CD4-positive, CD25-positive, alpha-beta regulatory T cell (primary cell): ENCODE data around the gene ULBP1. TPM values are rescaled to one million over a fixed set of nuclear protein-coding genes. Genes with fewer than 3 reads are reported as not detected.
"Not testable (repeated sequence)": the region's sequence is repeated elsewhere in the genome, so short reads cannot be mapped to it uniquely, and the experiment has no call there.

ENCODE experiments used
- ATAC-seq, 2 donors: fragments of 150-1000 bp; cut with Tn5 transposase; one replicate each; pipeline ENCODE4 v1.10.0; 2021; ENCODE audit warnings: low read depth in 2 of 2, moderate number of reproducible peaks in 2 of 2, moderate library complexity in 1 of 2
- DNase-seq, 3 donors: peaks; one replicate each; pipeline versions ENCODE4 v3.0.0 to v3.0.0-alpha.2; 2012 to 2022; ENCODE audit warnings: mixed read lengths in 1 of 3
- H3K27ac ChIP-seq: one replicate; pipeline ENCODE4 v1.7.0; 2013; ENCODE audit warnings: mild to moderate bottlenecking, low read length; ENCODE audit not compliant: insufficient read depth, poor library complexity, severe bottlenecking
- H3K27me3 ChIP-seq: one replicate; pipeline ENCODE4 v1.7.0; 2013; ENCODE audit warnings: low read length; ENCODE audit not compliant: control insufficient read depth, insufficient read depth
- H3K36me3 ChIP-seq: one replicate; pipeline ENCODE4 v1.7.0; 2013; ENCODE audit warnings: mild to moderate bottlenecking, low read length, moderate library complexity; ENCODE audit not compliant: control insufficient read depth, insufficient read depth
- H3K4me1 ChIP-seq: 2 replicates; pipeline ENCODE4 v1.7.0; 2013; ENCODE audit warnings: mild to moderate bottlenecking, low read length; ENCODE audit not compliant: insufficient read depth, control insufficient read depth, poor library complexity, severe bottlenecking
- H3K4me3 ChIP-seq: one replicate; pipeline ENCODE4 v1.7.0; 2013; ENCODE audit warnings: low read depth, mild to moderate bottlenecking, low read length, moderate library complexity
- H3K9me3 ChIP-seq, 2 experiments: 1 replicate in 1 of 2; 2 replicates in 1 of 2; pipeline ENCODE4 v1.7.0; 2013; ENCODE audit warnings: low read length in 2 of 2, mild to moderate bottlenecking in 1 of 2, moderate library complexity in 1 of 2; ENCODE audit not compliant: control insufficient read depth in 2 of 2
- H3K27ac Mint-ChIP-seq, 3 donors: one replicate each; pipeline ENCODE4 v1.8.0; 2020 to 2022; ENCODE audit warnings: mild to moderate bottlenecking in 3 of 3, mixed read lengths in 3 of 3, moderate library complexity in 2 of 3
- H3K27me3 Mint-ChIP-seq: one replicate; pipeline ENCODE4 v1.8.0; 2022; ENCODE audit warnings: mild to moderate bottlenecking, mixed read lengths
- H3K36me3 Mint-ChIP-seq: one replicate; pipeline ENCODE4 v1.8.0; 2020; ENCODE audit warnings: mixed read lengths
- H3K4me1 Mint-ChIP-seq, 4 donors: one replicate each; pipeline ENCODE4 v1.8.0; 2020 to 2022; ENCODE audit warnings: mixed read lengths in 4 of 4, mild to moderate bottlenecking in 1 of 4
- H3K4me3 Mint-ChIP-seq, 4 donors: one replicate each; pipeline ENCODE4 v1.8.0; 2020 to 2022; ENCODE audit warnings: mild to moderate bottlenecking in 4 of 4, mixed read lengths in 4 of 4, moderate library complexity in 3 of 4
- H3K9me3 Mint-ChIP-seq, 7 donors: one replicate each; pipeline ENCODE4 v1.8.0; 2020 to 2022; ENCODE audit warnings: mixed read lengths in 7 of 7, mild to moderate bottlenecking in 3 of 7, moderate library complexity in 2 of 7
- polyA plus RNA-seq, 4 donors: library from polyadenylated mRNA; unstranded; fragments of 300-500 nt; fragmentation: Illumina TruSeq; gene quantifications; one replicate each; pipeline ENCODE4 v1.2.3, GENCODE V29; 2021
- total RNA-seq: library from RNA; stranded (reverse); gene quantifications from one replicate; pipeline ENCODE4 v1.2.3, GENCODE V29; 2022

Gene ULBP1
- total and polyA plus RNA-seq, 5 donors from 2014 or later = 0.64 TPM; not detected in 4

DNA sequence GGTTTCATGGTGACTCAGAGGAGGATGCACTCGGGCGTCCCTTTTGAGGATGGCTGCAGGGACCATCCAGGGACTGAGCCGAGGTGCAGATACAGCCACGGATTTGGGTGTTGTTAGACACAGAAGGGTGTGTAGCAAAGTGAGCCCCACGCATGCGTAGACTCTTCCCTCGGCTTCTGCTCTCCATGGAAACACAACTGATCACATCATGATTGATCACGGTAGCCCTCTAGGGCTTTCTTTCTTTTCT lies 606 bp upstream of the ULBP1 start:
- ATAC-seq = peak in 1 of 2 donors; percentile 10
- H3K4me1 Mint-ChIP-seq = peaks cover 5 to 32% (median 12%) of the 10 kb centered on the region in 4 donors
- Histone ChIP-seq H3K36me3 (no peaks in the 10 kb centered on the region), H3K4me3 (peak overlapping the region; percentile 62), H3K27me3 (peaks cover 14% of the 10 kb centered on the region), H3K4me1 (peaks cover 29% of the 10 kb centered on the region), H3K27ac (no peak overlapping the region), H3K9me3 (no peaks in the 10 kb centered on the region)
- peaks cover 0 to 5% (median 0%) of the 10 kb centered on the region in 7 donors for H3K9me3 Mint-ChIP-seq
- DNase-seq = peak in 1 of 3 donors; percentile 49
- H3K36me3 Mint-ChIP-seq = no peaks in the 10 kb centered on the region
- H3K27ac Mint-ChIP-seq = peak overlapping the region in 2 of 3 donors; percentile 59 to 76
- peak overlapping the region; percentile 89 to 96 (median 92) for H3K4me3 Mint-ChIP-seq
- H3K27me3 Mint-ChIP-seq = peaks cover 83% of the 10 kb centered on the region

DNA sequence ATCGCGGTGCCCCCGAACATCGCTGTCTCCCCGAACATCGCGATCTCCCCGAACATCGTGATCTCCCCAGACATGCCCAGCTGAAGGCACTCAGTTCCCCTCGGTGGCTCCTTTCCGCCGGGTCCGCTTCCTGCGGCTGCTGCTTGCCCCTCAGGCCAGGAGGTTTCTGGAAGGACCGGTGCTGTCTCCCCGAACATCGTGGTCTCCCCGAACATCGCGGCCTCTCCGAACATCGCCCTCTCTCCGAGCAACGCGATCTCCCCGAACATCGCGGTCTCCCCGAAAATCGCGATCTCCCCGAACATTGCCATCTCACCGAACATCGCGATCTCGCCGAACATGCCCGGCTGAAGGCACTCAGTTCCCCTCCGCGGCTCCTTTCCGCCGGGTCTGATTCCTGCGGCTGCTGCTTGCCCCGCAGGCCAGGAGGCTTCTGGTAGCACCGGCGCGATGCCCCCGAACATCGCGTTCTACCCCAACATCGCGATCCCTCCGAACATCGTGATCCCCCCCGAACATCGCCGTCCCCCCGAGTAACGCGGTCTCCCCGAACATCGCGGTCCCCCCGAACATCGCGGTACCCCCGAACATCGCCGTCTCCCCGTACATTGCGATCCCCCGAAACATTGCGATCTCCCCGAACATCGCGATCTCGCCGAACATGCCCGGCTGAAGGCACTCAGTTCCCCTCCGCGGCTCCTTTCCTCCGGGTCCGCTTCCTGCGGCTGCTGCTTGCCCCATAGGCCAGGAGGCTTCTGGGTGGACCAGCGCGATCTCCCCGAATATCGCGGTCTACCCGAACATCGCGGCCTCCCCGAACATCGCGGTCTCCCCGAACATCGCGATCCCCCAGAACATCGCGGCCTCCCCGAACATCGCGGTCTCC lies 808 bp downstream of the ULBP1 start:
- Mint-ChIP-seq H3K4me3 (peak overlapping the region; percentile 89 to 96 (median 92)), H3K9me3 (peaks cover 0 to 4% (median 0%) of the 10 kb centered on the region in 7 donors), H3K27me3 (peaks cover 83% of the 10 kb centered on the region), H3K36me3 (no peaks in the 10 kb centered on the region), H3K4me1 (peaks cover 5 to 32% (median 12%) of the 10 kb centered on the region in 4 donors), H3K27ac (peak overlapping the region; percentile 79 to 95 (median 83))
- H3K27ac ChIP-seq = no peak overlapping the region
- H3K27me3 ChIP-seq = peaks cover 10% of the 10 kb centered on the region
- no peaks in the 10 kb centered on the region for H3K36me3 ChIP-seq
- DNase-seq = peak in 1 of 3 donors; percentile 22
- no peak for ATAC-seq
- no peaks in the 10 kb centered on the region for H3K9me3 ChIP-seq
- peak overlapping the region; percentile 62 for H3K4me3 ChIP-seq
- H3K4me1 ChIP-seq = peaks cover 29% of the 10 kb centered on the region

DNA sequence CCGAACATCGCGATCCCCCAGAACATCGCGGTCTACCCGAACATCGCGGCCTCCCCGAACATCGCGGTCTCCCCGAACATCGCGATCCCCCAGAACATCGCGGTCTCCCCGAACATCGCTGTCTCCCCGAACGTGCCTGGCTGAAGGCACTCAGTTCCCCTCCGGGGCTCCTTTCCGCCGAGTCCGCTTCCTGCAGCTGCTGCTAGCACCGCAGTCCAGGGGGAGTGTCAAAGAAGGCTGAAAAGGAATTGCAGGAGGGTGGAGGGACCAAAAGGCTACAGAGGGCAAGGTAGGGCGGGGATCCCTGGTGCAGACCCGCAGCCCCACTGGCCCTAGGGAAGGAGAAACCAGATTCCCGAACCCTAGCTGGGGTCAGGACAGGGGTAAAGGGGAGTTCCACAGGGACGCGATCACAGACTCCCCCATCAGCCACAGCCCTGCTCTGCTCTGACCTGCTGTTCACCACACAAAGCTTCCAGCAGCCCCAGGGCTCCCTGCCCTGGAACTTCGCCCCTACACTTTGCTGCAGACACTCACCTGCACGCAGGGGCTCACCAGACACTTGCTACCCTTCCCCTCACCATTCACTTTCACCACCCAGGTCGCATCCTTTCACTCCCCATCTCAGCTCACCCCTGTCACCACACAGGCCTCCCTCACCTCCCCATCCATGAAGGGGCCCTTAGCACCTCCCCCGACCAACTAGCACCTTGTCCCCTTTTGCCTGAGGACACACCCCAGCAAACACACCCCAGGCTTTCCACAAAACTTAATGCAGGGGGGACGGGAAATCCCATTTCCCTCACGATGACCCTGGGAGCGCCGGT lies 1.7 kb downstream of the ULBP1 start:
- no peak for ATAC-seq
- Mint-ChIP-seq H3K36me3 (no peaks in the 10 kb centered on the region), H3K4me3 (peak overlapping the region; percentile 89 to 96 (median 92)), H3K4me1 (peaks cover 5 to 32% (median 12%) of the 10 kb centered on the region in 4 donors), H3K27me3 (peaks cover 85% of the 10 kb centered on the region), H3K9me3 (peaks cover 0 to 4% (median 0%) of the 10 kb centered on the region in 7 donors), H3K27ac (peak overlapping the region in 2 of 3 donors; percentile 40 to 83)
- peak; percentile 20 to 36 (median 26) for DNase-seq
- H3K36me3 ChIP-seq = no peaks in the 10 kb centered on the region
- H3K9me3 ChIP-seq = no peaks in the 10 kb centered on the region
- no peak overlapping the region for H3K4me3 ChIP-seq
- no peak overlapping the region for H3K27ac ChIP-seq
- peaks cover 10% of the 10 kb centered on the region for H3K27me3 ChIP-seq
- peaks cover 29% of the 10 kb centered on the region for H3K4me1 ChIP-seq

DNA sequence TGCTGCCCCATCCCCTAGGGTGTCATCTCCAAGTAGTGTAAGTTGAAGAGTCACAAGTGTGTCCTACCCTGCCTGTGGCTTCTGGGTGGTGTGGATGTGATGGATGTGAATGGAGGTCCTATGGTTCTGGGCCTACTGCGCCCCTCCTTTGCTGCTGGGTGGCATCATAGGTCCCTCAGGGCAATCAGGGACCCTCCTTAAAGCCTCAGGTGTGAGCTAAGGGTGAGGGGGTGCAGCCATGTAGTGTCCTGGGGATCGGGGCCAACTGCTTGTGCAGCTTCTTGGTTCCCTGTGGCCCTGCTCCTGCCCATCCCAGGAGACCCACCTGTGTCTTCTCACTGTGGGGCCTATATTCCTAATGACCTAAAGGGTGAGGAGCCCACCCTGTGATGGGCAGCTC lies 2.6 kb downstream of the ULBP1 start:
- H3K4me3 Mint-ChIP-seq = peak overlapping the region in 3 of 4 donors; percentile 42 to 89 (median 58)

DNA sequence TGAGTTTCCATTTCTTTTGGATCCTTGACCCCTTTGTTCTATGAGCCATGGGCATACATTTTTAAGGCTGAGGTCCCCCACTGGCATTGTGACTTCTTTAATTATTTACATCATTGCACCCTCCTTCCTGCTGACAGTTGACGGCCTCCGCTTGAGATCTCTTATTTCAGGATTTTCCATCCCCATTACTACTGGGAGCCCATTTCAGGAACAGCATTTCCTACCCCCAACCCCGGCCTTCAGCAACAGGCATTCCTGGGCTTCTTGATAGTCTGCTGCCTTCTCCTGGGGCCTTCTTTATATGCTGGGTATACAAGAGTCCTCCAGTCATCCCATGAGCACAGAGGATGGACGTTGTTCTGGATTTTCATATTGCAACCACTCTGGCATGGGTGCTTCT lies 3.8 kb downstream of the ULBP1 start:
- H3K4me1 Mint-ChIP-seq = peaks cover 5 to 32% (median 12%) of the 10 kb centered on the region in 4 donors
- no peaks in the 10 kb centered on the region for H3K36me3 Mint-ChIP-seq
- H3K27ac Mint-ChIP-seq = no peak overlapping the region
- Histone ChIP-seq H3K27me3 (peaks cover 10% of the 10 kb centered on the region), H3K4me1 (peaks cover 29% of the 10 kb centered on the region), H3K4me3 (no peak overlapping the region), H3K27ac (no peak overlapping the region), H3K9me3 (no peaks in the 10 kb centered on the region), H3K36me3 (no peaks in the 10 kb centered on the region)
- no peak for ATAC-seq
- peaks cover 81% of the 10 kb centered on the region for H3K27me3 Mint-ChIP-seq
- peak overlapping the region in 1 of 4 donors; percentile 34 for H3K4me3 Mint-ChIP-seq
- DNase-seq = no peak
- peaks cover 0 to 4% (median 0%) of the 10 kb centered on the region in 7 donors for H3K9me3 Mint-ChIP-seq

More for the DNA sequence above, 2.6 kb downstream of the ULBP1 start:
- H3K4me1 Mint-ChIP-seq = peaks cover 5 to 32% (median 12%) of the 10 kb centered on the region in 4 donors
- H3K4me1 ChIP-seq = peaks cover 29% of the 10 kb centered on the region
- H3K36me3 Mint-ChIP-seq, DNase-seq, H3K9me3 ChIP-seq, ATAC-seq, H3K36me3 ChIP-seq, H3K27me3 ChIP-seq, H3K27ac Mint-ChIP-seq, H3K9me3 Mint-ChIP-seq, H3K4me3 ChIP-seq, H3K27ac ChIP-seq: not testable (repeated sequence)
- peaks cover 89% of the 10 kb centered on the region for H3K27me3 Mint-ChIP-seq

DNA sequence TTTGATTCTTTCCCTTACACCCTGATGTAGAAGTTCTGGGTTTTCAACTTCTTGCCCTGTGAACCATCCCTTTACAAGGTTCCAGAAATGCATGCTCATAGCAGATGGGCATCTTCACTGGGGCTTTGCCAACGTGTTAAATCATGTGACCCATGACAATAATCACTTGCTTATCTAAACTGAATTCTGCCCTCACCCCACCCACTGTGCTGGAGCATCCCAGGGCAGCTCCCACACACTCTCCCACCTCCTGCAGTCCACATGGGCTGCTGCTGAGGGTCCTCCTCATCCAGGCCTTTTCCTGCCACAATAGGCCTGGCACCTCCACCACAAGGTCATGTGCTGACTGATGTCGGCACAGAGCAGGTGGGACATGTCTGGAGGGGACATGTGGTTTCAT lies 4.3 kb downstream of the ULBP1 start:
- not testable (repeated sequence) for H3K4me3 ChIP-seq, H3K27me3 ChIP-seq, H3K27ac Mint-ChIP-seq, H3K9me3 ChIP-seq, H3K27ac ChIP-seq, ATAC-seq, H3K9me3 Mint-ChIP-seq, DNase-seq, H3K36me3 ChIP-seq, H3K36me3 Mint-ChIP-seq, H3K4me3 Mint-ChIP-seq
- H3K4me1 ChIP-seq = peaks cover 26% of the 10 kb centered on the region
- Mint-ChIP-seq H3K4me1 (peaks cover 5 to 29% (median 11%) of the 10 kb centered on the region in 4 donors), H3K27me3 (peaks cover 81% of the 10 kb centered on the region)

DNA sequence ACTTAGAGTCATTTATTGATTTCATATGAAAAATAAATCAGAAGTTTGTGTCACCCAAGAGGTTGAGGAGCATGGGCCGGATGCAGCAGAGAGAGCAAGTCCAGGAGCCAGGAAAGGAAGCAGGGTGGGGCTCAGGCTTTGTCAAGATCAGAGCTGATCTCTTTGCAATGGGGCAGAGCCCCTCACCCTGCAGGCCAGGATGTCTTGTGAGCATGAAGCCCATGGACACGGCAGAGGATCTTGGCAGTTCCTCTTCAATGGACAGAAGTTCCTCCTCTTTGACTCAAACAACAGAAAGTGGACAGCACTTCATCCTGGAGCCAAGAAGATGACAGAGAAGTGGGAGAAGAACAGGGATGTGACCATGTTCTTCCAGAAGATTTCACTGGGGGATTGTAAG lies 5.2 kb downstream of the ULBP1 start:
- peaks cover 0 to 20% (median 5%) of the 10 kb centered on the region in 4 donors for H3K4me1 Mint-ChIP-seq
- H3K27me3 Mint-ChIP-seq = peaks cover 77% of the 10 kb centered on the region
- H3K27ac Mint-ChIP-seq, H3K9me3 ChIP-seq, H3K4me3 Mint-ChIP-seq, H3K27ac ChIP-seq, DNase-seq, H3K36me3 ChIP-seq, H3K4me3 ChIP-seq, H3K36me3 Mint-ChIP-seq, ATAC-seq, H3K9me3 Mint-ChIP-seq: not testable (repeated sequence)
- H3K27me3 ChIP-seq = peaks cover 10% of the 10 kb centered on the region
- H3K4me1 ChIP-seq = peaks cover 17% of the 10 kb centered on the region
